ENCODE data around the gene EEFSEC.

DNA sequence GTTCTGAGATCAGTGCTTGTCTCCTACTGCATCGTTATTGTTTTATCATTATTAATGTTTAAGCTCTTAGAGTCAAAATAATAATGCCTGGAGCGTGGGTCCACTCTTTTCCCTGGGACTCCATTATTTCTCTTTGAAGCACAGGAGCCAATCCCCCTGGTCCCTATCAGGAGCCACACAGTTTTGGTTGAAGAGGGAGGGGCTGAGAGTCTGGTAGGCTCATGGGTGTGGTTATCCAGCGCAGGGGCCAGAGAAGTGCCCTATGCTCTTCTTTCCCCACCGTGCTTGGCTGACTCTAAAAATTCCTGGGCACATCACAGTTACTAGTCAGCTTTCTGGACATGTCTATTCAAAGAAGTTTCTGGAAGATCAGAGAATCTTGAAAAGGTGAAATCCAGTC, 191.9 kb downstream of the EEFSEC start:
- TF ChIP-seq BHLHE40 (IDR thresholded peaks at IDR 0.05; ENCODE audit: borderline replicate concordance) (no peak), FOXM1 (IDR thresholded peaks at IDR 0.05; ENCODE audit: borderline replicate concordance) (no peak), CTBP1 (IDR thresholded peaks at IDR 0.05; ENCODE audit: borderline replicate concordance) (no peak), ARNT (IDR thresholded peaks at IDR 0.05) (no peak), ZNF384 (IDR thresholded peaks at IDR 0.05) (no peak), SUZ12 (IDR thresholded peaks at IDR 0.05) (no peak)

Data from HEK293T (cell line).